NCI-H2196 treated with DMSO at 0.1 percent for 48 hours (cell line): ENCODE data around the gene VEPH1.

Source experiments
- DNase-seq: peaks from one replicate; lab custom pipeline; 2025; ENCODE audit not compliant: unreplicated experiment; lab: John Stamatoyannopoulos, UW

Gene VEPH1

GRCh38 chr3:157526036-157526435 is 22.8 kb upstream of the VEPH1 start:
- DNase-seq: no peak

- no peak for DNase-seq
These were observed 20.6 kb upstream of the VEPH1 start for GRCh38 chr3:157523814-157524213.

- no peak for DNase-seq
These were observed 19.4 kb upstream of the VEPH1 start for GRCh38 chr3:157522648-157523047.

- no peak for DNase-seq
These were observed 17.4 kb upstream of the VEPH1 start for GRCh38 chr3:157520485-157521150.

GRCh38 chr3:157518881-157519280 is 15.7 kb upstream of the VEPH1 start:
- no peak for DNase-seq

- DNase-seq: no peak
These were observed 13.7 kb upstream of the VEPH1 start for GRCh38 chr3:157516928-157517327.

- no peak for DNase-seq
These were observed 12.2 kb upstream of the VEPH1 start for GRCh38 chr3:157515398-157515797.

- no peak for DNase-seq
These were observed 11.2 kb upstream of the VEPH1 start for GRCh38 chr3:157514371-157514895.

GRCh38 chr3:157513585-157513984 is 10.4 kb upstream of the VEPH1 start:
- no peak for DNase-seq

GRCh38 chr3:157512534-157512933 is 9.3 kb upstream of the VEPH1 start:
- no peak for DNase-seq

- no peak for DNase-seq
These were observed 5.2 kb upstream of the VEPH1 start for GRCh38 chr3:157508461-157508860.

GRCh38 chr3:157501863-157502262 is 1.4 kb downstream of the VEPH1 start:
- no peak for DNase-seq

- DNase-seq: no peak
These were observed 3.0 kb downstream of the VEPH1 start for GRCh38 chr3:157500232-157500631.

- DNase-seq: no peak
These were observed 3.8 kb downstream of the VEPH1 start for GRCh38 chr3:157499342-157499963.

GRCh38 chr3:157498371-157498770 is 4.8 kb downstream of the VEPH1 start:
- DNase-seq: no peak

GRCh38 chr3:157495846-157496245 is 7.4 kb downstream of the VEPH1 start:
- no peak for DNase-seq

- DNase-seq: peak; percentile 46
These were observed 8.5 kb downstream of the VEPH1 start for GRCh38 chr3:157494581-157495281.

- peak; percentile 20 for DNase-seq
These were observed 9.3 kb downstream of the VEPH1 start for GRCh38 chr3:157493627-157494550.

- no peak for DNase-seq
These were observed 12.1 kb downstream of the VEPH1 start for GRCh38 chr3:157491136-157491535.

- no peak for DNase-seq
These were observed 15.1 kb downstream of the VEPH1 start for GRCh38 chr3:157488144-157488543.

GRCh38 chr3:157487339-157487738 is 15.9 kb downstream of the VEPH1 start:
- DNase-seq: no peak
